ENCODE data around the gene NPAS4.

The NPAS4 gene

GRCh38 chr11:66386171-66387069 is 34.4 kb upstream of the NPAS4 start:
- Histone ChIP-seq H3K27me3 (no peaks in the 10 kb centered on the region), H3K36me3 (no peaks in the 10 kb centered on the region), H3K4me1 (no peaks in the 10 kb centered on the region), H3K9me3 (no peaks in the 10 kb centered on the region), H3K4me3 (ENCODE audit: low read depth, low read length) (peak overlapping the region; percentile 45)
- DNase-seq, result peak; percentile 88
- peak; percentile 97 for TF ChIP-seq CTCF (IDR thresholded peaks at IDR 0.05; ENCODE audit: low read depth, low read length)

- no peaks in the 10 kb centered on the region for H3K36me3 ChIP-seq
- no peaks in the 10 kb centered on the region for H3K9me3 ChIP-seq
- TF ChIP-seq CTCF (IDR thresholded peaks at IDR 0.05; ENCODE audit: low read depth, low read length), result peak; percentile 97
- no peaks in the 10 kb centered on the region for H3K27me3 ChIP-seq
- DNase-seq, result peak; percentile 85
- H3K4me3 ChIP-seq (ENCODE audit: low read depth, low read length), result no peak overlapping the region
- no peaks in the 10 kb centered on the region for H3K4me1 ChIP-seq
These were observed 32.0 kb upstream of the NPAS4 start for GRCh38 chr11:66388780-66389386.

- Histone ChIP-seq H3K36me3 (no peaks in the 10 kb centered on the region), H3K9me3 (no peaks in the 10 kb centered on the region), H3K4me1 (0 out of 2 replicates have a peak, but pooled peaks cover 3% of the 10 kb centered on the region), H3K27me3 (no peaks in the 10 kb centered on the region), H3K4me3 (ENCODE audit: low read depth, low read length) (no peak overlapping the region)
- TF ChIP-seq CTCF (IDR thresholded peaks at IDR 0.05; ENCODE audit: low read depth, low read length), result no peak
- no peak for DNase-seq
These were observed 29.5 kb upstream of the NPAS4 start for GRCh38 chr11:66391322-66391721.

- H3K4me3 ChIP-seq (ENCODE audit: low read depth, low read length), result no peak overlapping the region
- no peak for DNase-seq
These were observed 26.9 kb upstream of the NPAS4 start for GRCh38 chr11:66393954-66394353.

GRCh38 chr11:66407651-66408050 is 13.2 kb upstream of the NPAS4 start:
- no peak for DNase-seq
- Histone ChIP-seq H3K27me3 (peaks cover 21% of the 10 kb centered on the region), H3K4me1 (peaks cover 3% of the 10 kb centered on the region; the same call in 1 of the 2 replicates), H3K9me3 (no peaks in the 10 kb centered on the region), H3K36me3 (no peaks in the 10 kb centered on the region), H3K4me3 (ENCODE audit: low read depth, low read length) (no peak overlapping the region)
- no peak for TF ChIP-seq CTCF (IDR thresholded peaks at IDR 0.05; ENCODE audit: low read depth, low read length)

More at GRCh38 chr11:66393954-66394353, 26.9 kb upstream of the NPAS4 start:
- Histone ChIP-seq H3K36me3 (no peaks in the 10 kb centered on the region), H3K27me3 (no peaks in the 10 kb centered on the region), H3K4me1 (0 out of 2 replicates have a peak, but pooled peaks cover 3% of the 10 kb centered on the region), H3K9me3 (no peaks in the 10 kb centered on the region)
- no peak for TF ChIP-seq CTCF (IDR thresholded peaks at IDR 0.05; ENCODE audit: low read depth, low read length)

Data from BE2C (cell line).